Gastroesophageal sphincter (tissue), 3 donors: Measurements from ENCODE around the gene RUNX2.

Source experiments
- CTCF ChIP-seq, 4 experiments: fragments of 200-600 bp in 2 of 4; fragments of 450-650 bp in 2 of 4; sonication (generic) in 1 of 4; IDR thresholded peaks; one replicate each; pipeline ENCODE4 v1.5.1; 2017 to 2019; ENCODE audit warnings: antibody characterized with exemption in 4 of 4, mild to moderate bottlenecking in 2 of 4, moderate library complexity in 2 of 4
- EP300 ChIP-seq: sonication (generic); formaldehyde crosslinking; IDR thresholded peaks from one replicate; pipeline ENCODE4 v1.6.1; 2017; ENCODE audit warnings: antibody characterized with exemption, mild to moderate bottlenecking
- POLR2A ChIP-seq, 2 donors: fragments of 450-650 bp; IDR thresholded peaks; one replicate each; pipeline ENCODE4 v1.6.1; 2017; ENCODE audit warnings: antibody characterized with exemption in 2 of 2, mild to moderate bottlenecking in 2 of 2, moderate library complexity in 1 of 2
- POLR2AphosphoS5 ChIP-seq: sonication (generic); formaldehyde crosslinking; IDR thresholded peaks from one replicate; pipeline ENCODE4 v1.6.1; 2017; ENCODE audit warnings: antibody characterized with exemption

- TF ChIP-seq CTCF (IDR thresholded peaks at IDR 0.05) (no peak), POLR2A (IDR thresholded peaks at IDR 0.05) (no peak), EP300 (no peak), POLR2AphosphoS5 (no peak)
Observed at GRCh38 chr6:45644720-45645119, 316.6 kb downstream of the RUNX2 start.
